T-helper 1 cell treated with Interleukin-12 subunit alpha and Interleukin-12 subunit beta and Interleukin-4 antibody, amounts not matched to agents 30 ng/mL and 1 ng/mL, for 36 hours (primary cell): ENCODE results near the gene SNX14. TPM values are rescaled to one million over a fixed set of nuclear protein-coding genes. Genes with fewer than 3 reads are reported as not detected.

Experiments
- intact Hi-C: fragments of 100-400 bp; cut with micrococcal nuclease; formaldehyde crosslinking; loops from one replicate; pipeline ENCODE4 v1.15.1; 2024
- total RNA-seq: library from RNA; stranded (reverse); gene quantifications from 2 replicates; pipeline ENCODE4 v1.2.3, GENCODE V29; 2022

Gene SNX14, protein sequence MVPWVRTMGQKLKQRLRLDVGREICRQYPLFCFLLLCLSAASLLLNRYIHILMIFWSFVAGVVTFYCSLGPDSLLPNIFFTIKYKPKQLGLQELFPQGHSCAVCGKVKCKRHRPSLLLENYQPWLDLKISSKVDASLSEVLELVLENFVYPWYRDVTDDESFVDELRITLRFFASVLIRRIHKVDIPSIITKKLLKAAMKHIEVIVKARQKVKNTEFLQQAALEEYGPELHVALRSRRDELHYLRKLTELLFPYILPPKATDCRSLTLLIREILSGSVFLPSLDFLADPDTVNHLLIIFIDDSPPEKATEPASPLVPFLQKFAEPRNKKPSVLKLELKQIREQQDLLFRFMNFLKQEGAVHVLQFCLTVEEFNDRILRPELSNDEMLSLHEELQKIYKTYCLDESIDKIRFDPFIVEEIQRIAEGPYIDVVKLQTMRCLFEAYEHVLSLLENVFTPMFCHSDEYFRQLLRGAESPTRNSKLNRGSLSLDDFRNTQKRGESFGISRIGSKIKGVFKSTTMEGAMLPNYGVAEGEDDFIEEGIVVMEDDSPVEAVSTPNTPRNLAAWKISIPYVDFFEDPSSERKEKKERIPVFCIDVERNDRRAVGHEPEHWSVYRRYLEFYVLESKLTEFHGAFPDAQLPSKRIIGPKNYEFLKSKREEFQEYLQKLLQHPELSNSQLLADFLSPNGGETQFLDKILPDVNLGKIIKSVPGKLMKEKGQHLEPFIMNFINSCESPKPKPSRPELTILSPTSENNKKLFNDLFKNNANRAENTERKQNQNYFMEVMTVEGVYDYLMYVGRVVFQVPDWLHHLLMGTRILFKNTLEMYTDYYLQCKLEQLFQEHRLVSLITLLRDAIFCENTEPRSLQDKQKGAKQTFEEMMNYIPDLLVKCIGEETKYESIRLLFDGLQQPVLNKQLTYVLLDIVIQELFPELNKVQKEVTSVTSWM
- 41.5 and 42.7 TPM in 2 replicates for total RNA-seq

- intact Hi-C loops = loop anchor here (1.0 to 5.0 kb wide), 7 partner anchors 16 to 1366 kb away; partner anchors contain the start of genes CEP162 and NT5E
These were observed at the start of gene SNX14 for GRCh38 chr6:85593438-85594196. Gene SNX14, minus strand, starts transcription at chr6:85593858. Its CDS starts 140 bp downstream, at chr6:85593718.

DNA sequence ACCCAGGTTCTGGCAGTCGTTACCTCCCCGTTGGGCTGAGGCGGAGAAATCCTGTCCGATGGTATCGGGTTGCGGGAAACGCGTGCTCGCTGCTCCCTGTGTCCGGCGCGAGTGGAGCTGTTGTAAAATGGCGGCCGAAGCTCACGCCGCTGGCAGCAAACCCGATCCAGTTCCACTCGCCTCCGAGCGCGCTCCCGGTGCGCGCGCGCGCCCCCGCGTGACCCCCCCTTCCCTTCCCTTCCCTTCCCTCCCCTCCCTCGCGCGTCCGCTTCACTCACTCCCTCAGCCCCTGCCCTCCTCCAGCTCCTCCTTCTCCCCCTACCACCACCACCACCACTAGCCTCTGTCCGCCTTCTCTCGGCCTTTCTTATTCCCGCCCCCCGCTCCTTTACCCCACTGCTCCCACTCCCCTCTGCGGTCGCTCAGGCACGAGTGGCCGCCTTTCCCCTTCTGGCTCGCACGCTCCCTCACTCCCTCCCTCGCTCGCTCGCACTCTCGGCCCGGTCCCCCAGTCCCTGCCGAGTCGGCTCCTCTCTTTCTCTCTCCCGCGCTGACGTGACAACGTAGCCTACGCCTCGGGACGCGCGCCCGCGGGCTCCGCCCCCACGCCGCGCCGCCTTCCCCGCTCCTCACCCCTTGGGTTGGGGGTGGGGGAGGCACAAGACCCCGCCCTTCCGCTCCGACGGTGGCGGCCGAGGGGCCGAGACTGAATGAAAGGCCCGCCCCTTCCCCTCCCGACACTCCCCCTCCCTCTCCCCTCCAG, 49.3 kb upstream of the SNX14 start, which contains the start of gene SYNCRIP:
SYNCRIP (minus strand) TSS at position 113 of the 763 bp plus-strand sequence. CDS start 1,447 bp downstream, outside the sequence.
- intact Hi-C loops = loop anchor here (1.0 kb wide), 5 partner anchors 35 to 1512 kb away; partner anchors contain the start of genes CEP162, NT5E, SNX14 and ZNF292

DNA sequence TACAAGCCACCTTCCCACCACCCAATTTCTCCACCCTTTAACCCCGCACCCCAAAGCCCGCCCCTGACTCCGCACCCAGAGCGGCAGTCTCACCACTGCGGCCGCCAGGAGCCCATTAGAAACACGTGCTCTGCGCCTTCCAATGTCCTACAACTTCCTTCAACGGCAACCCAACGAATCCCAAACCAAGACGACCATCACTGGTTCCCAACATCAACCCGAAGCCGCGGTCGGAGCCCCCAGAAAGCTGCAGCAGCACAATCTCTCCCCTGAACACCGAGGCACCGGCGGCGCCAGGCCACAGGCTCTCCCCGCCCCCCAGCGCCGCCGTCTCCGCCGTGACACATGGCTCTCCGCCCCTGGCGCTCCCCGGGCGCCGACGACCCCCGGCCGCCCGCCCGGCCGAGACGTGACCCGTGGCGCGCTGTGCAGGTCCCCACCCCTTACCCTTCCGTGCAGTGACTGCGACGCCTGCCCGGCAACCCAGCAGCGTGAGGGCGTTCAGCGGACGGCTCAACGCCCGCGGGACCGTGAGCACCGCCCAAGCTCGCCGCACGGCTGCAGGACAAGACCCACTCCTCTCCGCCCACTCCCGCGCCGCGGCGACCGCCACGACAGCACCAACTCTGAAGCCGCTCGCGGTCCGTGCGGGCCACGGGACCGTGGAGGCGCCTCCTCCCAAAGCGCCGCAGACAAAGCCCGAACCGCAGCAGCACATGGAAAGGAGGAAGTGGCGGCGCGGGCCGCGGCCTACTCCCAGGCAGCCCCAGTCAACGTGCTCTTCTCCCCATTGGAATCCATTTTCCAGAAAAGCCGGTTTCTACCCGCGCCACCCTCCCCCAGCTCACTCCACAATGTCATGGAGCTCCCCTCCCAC, 48.5 kb upstream of the SNX14 start:
- intact Hi-C loops = loop anchor here (1.0 to 2.0 kb wide), 3 partner anchors 11 to 29 kb away; no protein-coding TSS in a partner anchor

DNA sequence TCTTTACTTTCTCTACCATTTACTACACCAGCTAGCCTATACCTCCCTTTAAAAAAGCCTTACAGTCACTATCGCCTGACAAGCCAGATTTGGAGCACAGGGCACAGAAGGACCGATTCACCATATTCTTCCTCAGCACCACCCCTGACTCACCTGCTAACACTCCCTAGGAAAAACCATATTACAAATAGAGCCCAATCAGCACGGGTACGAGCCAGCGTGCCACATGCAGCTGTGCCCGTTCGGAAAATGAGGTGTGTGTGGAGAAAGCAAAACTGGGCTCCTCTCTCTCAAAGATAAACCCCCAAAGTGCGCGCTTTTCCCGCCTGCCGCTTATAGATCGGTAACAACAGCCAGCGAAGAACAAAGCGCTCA, 47.9 kb upstream of the SNX14 start:
- intact Hi-C loops = loop anchor here (1.0 to 2.0 kb wide), 3 partner anchors 10 to 29 kb away; no protein-coding TSS in a partner anchor

- intact Hi-C loops = loop anchor here (1.0 to 2.0 kb wide), 4 partner anchors 10 to 28 kb away; no protein-coding TSS in a partner anchor
These were observed 47.2 kb upstream of the SNX14 start for GRCh38 chr6:85640821-85641220.

DNA sequence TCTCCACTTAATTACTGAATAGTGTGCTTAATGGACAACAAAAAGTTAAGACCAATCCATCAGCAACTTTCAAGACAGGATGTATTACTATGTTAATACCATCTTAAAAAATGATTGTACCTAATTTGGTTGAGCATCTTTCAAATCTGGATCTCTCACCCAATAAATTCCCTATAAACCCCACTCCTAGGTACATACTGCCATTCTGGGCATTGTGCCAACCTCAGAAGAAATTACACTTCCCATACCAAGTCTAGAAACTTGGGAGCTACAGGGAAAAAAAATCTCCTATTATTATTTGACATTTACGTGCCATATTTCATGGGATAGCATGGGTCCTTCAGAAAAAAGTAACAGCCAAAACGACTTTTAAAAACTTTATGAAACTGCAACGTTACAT, 43.9 kb upstream of the SNX14 start:
- intact Hi-C loops = no loop called here

DNA sequence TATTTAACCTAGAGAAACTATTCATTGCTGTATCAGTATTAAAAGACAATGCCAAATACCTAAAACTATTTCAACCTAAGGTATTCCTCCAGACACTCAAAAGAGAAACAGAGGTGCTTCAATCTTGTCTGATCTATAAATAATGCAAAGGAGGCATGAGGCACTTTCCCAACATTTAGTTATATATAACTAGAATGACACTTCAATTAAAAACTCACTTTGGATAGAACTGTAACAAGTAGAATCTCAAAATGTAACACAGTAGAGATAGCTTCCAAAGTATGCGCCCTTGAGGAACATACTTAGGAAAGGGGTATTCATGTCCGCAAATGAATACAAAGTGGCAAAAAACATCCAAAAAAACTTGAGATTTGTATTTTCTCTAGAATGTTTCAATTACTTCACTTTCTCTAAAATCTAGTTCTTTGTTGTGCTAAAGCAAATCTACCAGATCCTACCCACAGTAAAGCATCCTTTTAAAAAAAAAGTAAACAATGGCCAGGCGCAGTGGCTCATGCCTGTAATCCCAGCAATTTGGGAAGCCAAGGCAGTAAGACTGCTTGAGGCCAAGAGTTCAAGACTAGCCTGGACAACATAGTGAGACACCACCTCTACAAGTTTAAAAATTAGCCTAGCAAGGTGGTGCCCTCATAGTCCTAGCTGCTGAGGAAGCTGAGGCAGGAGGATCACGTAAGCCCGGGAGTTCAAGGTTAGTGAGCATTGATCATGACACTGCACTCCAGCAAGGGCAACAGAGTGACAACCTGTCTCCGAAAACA, 38.7 kb upstream of the SNX14 start:
- intact Hi-C loops = no loop called here

GRCh38 chr6:85631117-85631516, 37.5 kb upstream of the SNX14 start:
- intact Hi-C loops = loop anchor here (1.0 to 2.0 kb wide), 2 partner anchors 10 to 18 kb away; no protein-coding TSS in a partner anchor

DNA sequence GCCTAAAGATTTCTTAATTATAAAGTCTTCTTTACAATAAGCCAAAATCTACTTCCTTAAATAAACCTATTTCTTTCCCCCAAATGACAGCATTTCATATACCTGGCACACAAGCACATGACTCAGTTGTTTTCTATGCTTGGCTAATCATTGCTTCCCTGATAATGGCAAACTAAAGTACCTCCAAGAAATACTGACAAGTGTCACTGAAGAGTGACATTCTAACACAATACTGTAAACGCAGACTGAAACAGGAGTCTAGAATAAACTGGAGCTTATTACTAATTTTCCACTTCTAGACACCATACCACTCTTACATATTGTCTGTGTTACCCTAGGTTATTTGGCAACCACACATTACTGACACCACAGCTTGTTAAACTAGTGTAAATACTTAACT, 34.7 kb upstream of the SNX14 start:
- intact Hi-C loops = loop anchor here (1.0 to 10.0 kb wide), 2 partner anchors 12 to 46 kb away; no protein-coding TSS in a partner anchor

DNA sequence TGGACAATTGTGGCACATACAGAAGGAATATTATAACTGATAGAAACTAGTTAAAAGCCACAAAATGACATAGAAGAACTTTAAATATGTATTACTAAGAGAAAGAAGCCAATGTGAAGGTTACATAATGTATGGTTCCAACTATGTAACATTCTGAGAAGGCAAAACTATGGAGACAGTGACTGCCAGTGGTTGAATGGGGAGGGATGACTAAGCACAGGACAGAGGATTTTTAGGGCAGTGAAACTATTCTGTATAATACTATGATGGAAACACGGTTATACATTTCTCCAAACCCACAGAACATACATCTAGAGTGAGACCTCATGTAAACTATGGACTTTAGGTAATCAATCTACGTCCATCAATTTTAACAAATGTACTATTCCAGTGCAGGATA, 26.6 kb upstream of the SNX14 start:
- intact Hi-C loops = loop anchor here (2.0 to 10.0 kb wide), 2 partner anchors 20 to 54 kb away; no protein-coding TSS in a partner anchor

GRCh38 chr6:85614780-85615179, 21.1 kb upstream of the SNX14 start:
- intact Hi-C loops = no loop called here

DNA sequence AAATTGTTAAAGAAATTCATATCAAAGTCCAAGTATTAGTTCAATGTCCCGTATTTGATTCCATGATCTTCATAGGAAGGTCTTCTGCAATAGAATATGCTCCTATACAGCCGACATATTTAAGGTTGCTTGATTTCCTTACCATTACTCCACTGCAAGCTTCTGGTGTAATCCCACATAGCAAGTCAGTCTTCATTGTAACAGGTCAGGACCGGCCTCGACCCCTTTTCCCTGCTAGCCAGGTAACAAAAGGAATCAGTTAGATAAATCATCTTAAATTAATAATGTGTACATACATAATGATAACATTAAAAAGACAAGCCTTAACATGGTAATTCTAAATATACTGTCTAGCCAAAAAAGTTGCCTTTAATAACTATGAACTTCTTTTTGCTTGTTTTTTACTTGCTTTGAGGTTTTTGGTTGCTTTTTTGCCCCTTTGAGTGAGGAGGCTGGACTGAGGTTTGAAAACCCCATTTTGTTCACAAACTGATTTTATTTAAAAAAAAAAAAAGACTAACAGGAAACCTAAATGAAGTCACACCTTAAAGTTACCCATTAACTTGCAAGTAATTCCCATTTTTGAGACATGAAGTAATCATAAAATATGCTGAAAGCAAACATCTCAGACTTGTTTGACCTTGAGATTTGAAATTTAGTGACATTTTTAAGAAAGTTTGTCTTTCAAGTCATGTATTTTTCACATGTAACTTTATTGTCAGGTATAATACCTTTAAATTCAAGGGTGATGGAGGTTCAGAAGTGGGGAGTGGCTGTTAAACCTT, 19.2 kb upstream of the SNX14 start:
- intact Hi-C loops = loop anchor here (2.0 kb wide), 2 partner anchors 18 to 28 kb away; no protein-coding TSS in a partner anchor

DNA sequence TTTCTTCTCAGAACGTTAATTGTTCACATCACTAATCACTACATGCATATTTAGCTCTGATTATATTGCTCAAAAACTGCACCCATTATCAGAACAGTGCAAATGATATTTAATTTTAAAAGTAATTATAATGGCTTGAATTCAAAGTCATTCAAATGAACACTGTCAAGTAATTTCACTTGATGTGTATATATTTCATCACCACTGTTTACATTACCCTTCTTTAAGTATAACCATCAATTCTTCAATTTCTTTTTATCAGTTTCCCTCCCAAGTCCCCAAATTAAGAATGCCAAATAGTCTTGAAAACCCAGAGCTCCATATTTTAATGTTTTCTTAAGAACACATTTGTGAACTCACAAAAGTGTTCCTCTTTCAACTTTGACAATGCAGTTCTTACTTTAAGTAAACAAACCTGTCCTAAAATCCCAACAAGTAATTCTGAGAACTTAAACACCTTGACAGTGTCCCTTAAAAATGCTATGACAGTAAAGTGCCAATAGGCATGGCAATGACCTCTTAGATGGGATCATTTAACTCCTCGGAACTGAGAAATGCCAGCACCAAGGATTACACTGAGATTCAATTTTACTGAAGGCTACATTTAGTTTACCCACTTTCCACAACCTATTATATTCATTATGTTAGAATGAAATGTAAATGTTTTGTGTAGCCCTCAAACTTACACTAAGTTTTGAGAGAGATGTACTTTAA, 16.7 kb upstream of the SNX14 start:
- intact Hi-C loops = no loop called here

DNA sequence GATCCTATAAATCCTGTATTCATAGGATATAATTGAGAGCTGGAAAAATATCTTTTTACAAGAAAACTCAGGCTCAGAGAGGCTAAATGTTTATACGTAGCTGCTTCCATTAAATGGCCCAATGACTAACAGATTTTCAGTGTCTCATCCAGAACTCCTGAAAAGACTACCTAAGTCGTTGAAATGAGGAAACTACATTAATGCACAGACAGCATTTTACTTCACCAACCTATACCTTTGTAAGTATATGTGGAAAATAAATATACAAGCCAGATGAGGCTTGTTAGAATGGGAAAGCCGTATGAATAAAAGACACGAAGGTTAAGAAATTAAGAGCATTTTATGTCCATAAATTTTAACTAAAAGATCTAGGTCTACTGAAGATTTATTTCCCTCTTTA, 8.4 kb upstream of the SNX14 start:
- intact Hi-C loops = no loop called here

DNA sequence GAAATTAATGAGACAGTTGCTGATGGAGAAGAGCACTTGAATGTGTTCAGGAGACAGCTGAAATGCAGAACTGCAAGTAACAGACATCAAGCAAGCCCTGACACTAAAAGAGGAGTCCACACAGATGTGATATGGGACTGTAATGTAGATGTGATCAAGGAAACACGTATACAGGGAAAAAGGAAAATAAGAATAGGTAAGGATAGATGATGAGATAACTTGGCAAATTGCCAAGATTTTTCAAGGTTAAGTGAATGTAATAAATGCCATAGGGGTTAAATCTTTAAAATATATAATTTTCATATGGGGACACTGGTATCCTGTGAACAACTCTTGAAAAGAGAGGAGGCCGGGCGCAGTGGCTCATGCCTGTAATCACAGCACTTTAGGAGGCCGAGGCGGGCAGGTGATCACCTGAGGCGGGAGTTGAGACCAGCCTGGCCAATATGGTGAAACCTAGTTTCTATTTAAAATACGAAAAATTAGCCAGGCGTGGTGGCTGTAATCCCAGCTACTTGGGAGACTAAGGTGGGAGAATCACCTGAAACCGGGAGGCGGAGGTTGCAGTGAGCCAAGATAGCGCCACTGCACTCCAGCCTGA, 7.2 kb upstream of the SNX14 start:
- intact Hi-C loops = no loop called here
